Kidney epithelial cell (primary cell): ENCODE measurements around the gene PEX7. TPM values are rescaled to one million over a fixed set of nuclear protein-coding genes. Genes with fewer than 3 reads are reported as not detected.

ENCODE experiments used
- DNase-seq: peaks from one replicate; pipeline ENCODE4 v3.0.0-alpha.2; 2010; ENCODE audit warnings: low read depth
- H3K27me3 ChIP-seq: 2 replicates; pipeline ENCODE4 v1.6.0; 2011; ENCODE audit warnings: low read length; ENCODE audit not compliant: control insufficient read depth, insufficient read depth
- H3K36me3 ChIP-seq: 2 replicates; pipeline ENCODE4 v1.5.1; 2011; ENCODE audit warnings: low read length; ENCODE audit not compliant: control insufficient read depth, insufficient read depth
- H3K4me3 ChIP-seq: 2 replicates; pipeline ENCODE4 v1.5.1; 2011; ENCODE audit warnings: low read depth, mild to moderate bottlenecking, control low read depth, low read length
- CTCF ChIP-seq: IDR thresholded peaks from 2 replicates; pipeline ENCODE4 v1.5.1; 2011; ENCODE audit warnings: mild to moderate bottlenecking, moderate library complexity, low read length, control low read depth, inconsistent platforms; ENCODE audit not compliant: insufficient read depth, poor library complexity, severe bottlenecking
- total RNA-seq: library from RNA; depleted of rRNA; stranded (reverse); fragments of >200 nt; gene quantifications from 2 replicates; pipeline ENCODE4 v1.2.3, GENCODE V29; 2015

Gene PEX7
- total RNA-seq, 1 donor from 2014 or later = 17.8 TPM

- H3K27me3 ChIP-seq = no peaks in the 10 kb centered on the region
- no peak for DNase-seq
- TF ChIP-seq CTCF = peak; percentile 92
- H3K4me3 ChIP-seq = peak within 1 kb of the TSS; percentile 75
- no peaks in the 10 kb centered on the region for H3K36me3 ChIP-seq
These were observed 29.8 kb upstream of the PEX7 start, which contains the start of gene MAP3K5 for GRCh38 chr6:136792410-136793262. TSS of gene MAP3K5 (minus strand) at chr6:136792477. CDS start at chr6:136792157, 320 bp downstream.

- Histone ChIP-seq H3K27me3 (no peaks in the 10 kb centered on the region), H3K4me3 (peak overlapping the region; percentile 75), H3K36me3 (no peaks in the 10 kb centered on the region)
- DNase-seq = no peak
- TF ChIP-seq CTCF = no peak
These were observed 29.0 kb upstream of the PEX7 start for GRCh38 chr6:136793363-136793762.

GRCh38 chr6:136795386-136795785 is 27.0 kb upstream of the PEX7 start:
- H3K27me3 ChIP-seq = no peaks in the 10 kb centered on the region
- no peak for TF ChIP-seq CTCF

GRCh38 chr6:136795996-136796395 is 26.4 kb upstream of the PEX7 start:
- H3K36me3 ChIP-seq = no peaks in the 10 kb centered on the region
- no peak overlapping the region for H3K4me3 ChIP-seq
- no peak for DNase-seq
- TF ChIP-seq CTCF = no peak
- H3K27me3 ChIP-seq = no peaks in the 10 kb centered on the region

More at GRCh38 chr6:136795386-136795785, 27.0 kb upstream of the PEX7 start:
- DNase-seq = no peak
- Histone ChIP-seq H3K36me3 (no peaks in the 10 kb centered on the region), H3K4me3 (no peak overlapping the region)

- no peaks in the 10 kb centered on the region for H3K27me3 ChIP-seq
- TF ChIP-seq CTCF = no peak
- H3K4me3 ChIP-seq = no peak overlapping the region
- no peak for DNase-seq
- no peaks in the 10 kb centered on the region for H3K36me3 ChIP-seq
These were observed 24.3 kb upstream of the PEX7 start for GRCh38 chr6:136798044-136798443.
